Peyer's patch (tissue), 4 donors: ENCODE data around the gene PLIN1. TPM values are rescaled to one million over a fixed set of nuclear protein-coding genes. Genes with fewer than 3 reads are reported as not detected.
A peak's percentile ranks its signal among the peaks of the same experiment; 100 is the strongest.

ENCODE experiments used
- DNase-seq, 3 donors: peaks; one replicate each; pipeline ENCODE4 v3.0.0-alpha.2; 2017 to 2019
- H3K27ac ChIP-seq, 4 donors: fragments of 200-600 bp; sonication (generic); one replicate each; pipeline ENCODE4 v1.5.1; 2016 to 2019
- H3K27me3 ChIP-seq, 2 donors: fragments of 200-600 bp; sonication (generic); one replicate each; pipeline ENCODE4 v1.5.1; 2019
- H3K36me3 ChIP-seq, 3 donors: fragments of 200-600 bp; sonication (generic); one replicate each; pipeline ENCODE4 v1.5.1; 2016 to 2019
- H3K4me1 ChIP-seq, 4 donors: fragments of 200-600 bp; sonication (generic); one replicate each; pipeline ENCODE4 v1.5.1; 2016 to 2019
- H3K4me3 ChIP-seq, 4 donors: fragments of 200-600 bp; sonication (generic); 1 replicate in 3 of 4; 2 replicates in 1 of 4; pipeline ENCODE4 v1.5.1; 2016 to 2019; ENCODE audit warnings: mild to moderate bottlenecking in 1 of 4
- H3K9me3 ChIP-seq, 4 donors: fragments of 200-600 bp; sonication (generic); one replicate each; pipeline ENCODE4 v1.5.1; 2016 to 2019; ENCODE audit warnings: mild to moderate bottlenecking in 1 of 4
- CTCF ChIP-seq, 6 experiments: fragments of 450-650 bp in 4 of 6; fragments of 200-600 bp in 2 of 6; sonication (generic) in 1 of 6; IDR thresholded peaks; one replicate each; pipeline ENCODE4 v1.5.1; 2017 to 2019; ENCODE audit warnings: antibody characterized with exemption in 6 of 6, mild to moderate bottlenecking in 3 of 6, moderate library complexity in 1 of 6
- POLR2A ChIP-seq, 2 donors: fragments of 450-650 bp; IDR thresholded peaks; one replicate each; pipeline ENCODE4 v1.5.1; 2017; ENCODE audit warnings: antibody characterized with exemption in 2 of 2, mild to moderate bottlenecking in 2 of 2, moderate library complexity in 2 of 2
- total RNA-seq, 4 donors: library from RNA; depleted of rRNA; stranded (reverse); fragments of >200 nt; gene quantifications; one replicate each; pipeline ENCODE4 v1.1.0, GENCODE V29; 2016

Gene PLIN1
- total RNA-seq, 4 donors from 2014 or later = 7.5 to 10.1 (median 8.9) TPM; not detected in 1

- peak in 1 of 3 donors; percentile 10 for DNase-seq
- TF ChIP-seq POLR2A (IDR thresholded peaks at IDR 0.05) = no peak
- TF ChIP-seq CTCF (IDR thresholded peaks at IDR 0.05) = no peak
- H3K9me3 ChIP-seq = no peaks in the 10 kb centered on the region
- peaks cover 0 to 7% of the 10 kb centered on the region in 2 donors for H3K27me3 ChIP-seq
- no peak overlapping the region for H3K27ac ChIP-seq
- H3K4me1 ChIP-seq = peaks cover 0 to 13% (median 6%) of the 10 kb centered on the region in 4 donors
- H3K36me3 ChIP-seq = no peaks in the 10 kb centered on the region
- no peak overlapping the region for H3K4me3 ChIP-seq
These were observed 22.9 kb downstream of the PLIN1 start for GRCh38 chr15:89656116-89656815.

- DNase-seq = peak in 1 of 3 donors; percentile 45
- no peaks in the 10 kb centered on the region for H3K36me3 ChIP-seq
- peaks cover 0 to 7% of the 10 kb centered on the region in 2 donors for H3K27me3 ChIP-seq
- TF ChIP-seq CTCF (IDR thresholded peaks at IDR 0.05) (no peak), POLR2A (IDR thresholded peaks at IDR 0.05) (no peak)
- peaks cover 0 to 13% (median 6%) of the 10 kb centered on the region in 4 donors for H3K4me1 ChIP-seq
- no peaks in the 10 kb centered on the region for H3K9me3 ChIP-seq
- H3K27ac ChIP-seq = peak within 1 kb of the TSS; percentile 5 to 47 (median 22)
- H3K4me3 ChIP-seq = peak within 1 kb of the TSS; percentile 38 to 65 (median 50)
These were observed 24.0 kb downstream of the PLIN1 start, which contains the start of gene KIF7 for GRCh38 chr15:89654847-89655805. TSS of gene KIF7 (minus strand) at chr15:89655467. CDS start at chr15:89652930, 2,537 bp downstream.

DNA sequence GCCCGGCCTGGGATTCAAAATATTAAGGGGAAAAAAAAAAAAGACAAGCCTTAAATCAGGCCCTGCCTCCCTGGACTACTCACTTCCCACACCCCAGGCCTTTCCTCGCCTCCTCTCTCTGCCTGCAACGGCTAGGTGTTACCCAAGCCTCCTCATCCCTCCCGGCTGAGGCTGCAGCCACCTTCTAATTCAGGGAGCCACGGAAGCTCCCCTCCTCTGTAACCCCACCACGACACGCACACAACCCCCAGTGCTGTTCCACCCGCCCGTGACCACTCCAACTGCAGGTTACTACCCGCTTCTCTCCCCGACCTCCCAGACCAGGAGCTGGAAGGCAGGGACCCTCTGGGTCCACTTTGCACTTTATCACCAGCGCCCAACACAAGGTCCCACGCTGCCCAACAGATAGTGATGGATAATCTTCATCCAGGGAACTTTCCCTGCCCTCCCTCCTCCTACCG, 24.8 kb downstream of the PLIN1 start:
- Histone ChIP-seq H3K27me3 (peaks cover 0 to 7% of the 10 kb centered on the region in 2 donors), H3K4me3 (peak overlapping the region in 3 of 4 donors; percentile 40 to 65 (median 61)), H3K4me1 (peaks cover 0 to 13% (median 6%) of the 10 kb centered on the region in 4 donors), H3K27ac (no peak overlapping the region), H3K36me3 (no peaks in the 10 kb centered on the region), H3K9me3 (no peaks in the 10 kb centered on the region)
- DNase-seq = peak in 1 of 3 donors; percentile 36
- TF ChIP-seq POLR2A (IDR thresholded peaks at IDR 0.05) = no peak
- TF ChIP-seq CTCF (IDR thresholded peaks at IDR 0.05) = no peak

GRCh38 chr15:89653578-89653977, 25.6 kb downstream of the PLIN1 start:
- TF ChIP-seq CTCF (IDR thresholded peaks at IDR 0.05) (no peak), POLR2A (IDR thresholded peaks at IDR 0.05) (no peak)
- peak in 1 of 3 donors; percentile 9 for DNase-seq
- H3K36me3 ChIP-seq = no peaks in the 10 kb centered on the region
- H3K4me1 ChIP-seq = peaks cover 0 to 13% (median 6%) of the 10 kb centered on the region in 4 donors
- H3K27ac ChIP-seq = no peak overlapping the region
- H3K9me3 ChIP-seq = no peaks in the 10 kb centered on the region
- H3K27me3 ChIP-seq = peaks cover 0 to 7% of the 10 kb centered on the region in 2 donors
- H3K4me3 ChIP-seq = no peak overlapping the region

DNA sequence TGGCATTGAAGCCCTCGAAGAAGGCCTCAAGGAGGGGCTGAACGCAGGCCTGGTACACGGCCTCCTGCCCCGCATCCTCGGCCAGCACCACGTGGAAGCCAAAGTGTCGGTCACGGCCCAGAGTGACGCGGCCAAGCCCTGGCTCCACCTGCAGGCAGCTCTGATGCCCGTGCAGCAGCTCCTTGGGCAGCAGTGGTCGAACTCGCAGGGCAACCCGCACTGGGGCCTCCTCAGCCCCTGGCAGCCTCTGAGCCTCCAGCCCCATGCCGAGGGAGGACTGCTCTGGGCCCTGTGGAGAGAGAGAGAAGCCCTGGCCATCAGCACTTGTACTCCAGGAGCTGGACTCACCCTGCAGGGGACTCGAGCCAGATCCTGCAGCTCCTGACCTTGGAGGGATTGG, 26.5 kb downstream of the PLIN1 start:
- Histone ChIP-seq H3K9me3 (no peaks in the 10 kb centered on the region), H3K27me3 (peaks cover 0 to 7% of the 10 kb centered on the region in 2 donors), H3K4me3 (no peak overlapping the region), H3K36me3 (no peaks in the 10 kb centered on the region), H3K27ac (no peak overlapping the region), H3K4me1 (peaks cover 0 to 13% (median 6%) of the 10 kb centered on the region in 4 donors)
- peak in 1 of 3 donors; percentile 30 for DNase-seq
- TF ChIP-seq POLR2A (IDR thresholded peaks at IDR 0.05) = no peak
- no peak for TF ChIP-seq CTCF (IDR thresholded peaks at IDR 0.05)
